MM.1S (cell line): ENCODE measurements around the gene DUSP19.

Experiments used
- DNase-seq: peaks from one replicate; pipeline ENCODE4 v3.0.0-alpha.2; 2015
- H2AFZ ChIP-seq: fragments of 300-600 bp; sonication (generic); 2 replicates; pipeline ENCODE4 v1.6.0; 2016; ENCODE audit warnings: antibody characterized with exemption, low read length
- H3F3A ChIP-seq: fragments of 300-600 bp; sonication (generic); 2 replicates; pipeline ENCODE4 v1.6.1; 2016; ENCODE audit warnings: mild to moderate bottlenecking, antibody characterized with exemption, low read length, moderate library complexity, mixed read lengths; ENCODE audit not compliant: insufficient read depth
- H3K27ac ChIP-seq: fragments of 300-600 bp; sonication (generic); 2 replicates; pipeline ENCODE4 v1.5.1; 2016; ENCODE audit warnings: mild to moderate bottlenecking, low read length
- H3K27me3 ChIP-seq: fragments of 300-600 bp; sonication (generic); replicated peaks from 2 replicates; pipeline ENCODE4 v1.6.0; 2016; ENCODE audit warnings: low read length; ENCODE audit not compliant: insufficient read depth
- H3K36me3 ChIP-seq: fragments of 300-600 bp; sonication (generic); replicated peaks from 2 replicates; pipeline ENCODE4 v1.6.1; 2016; ENCODE audit warnings: mild to moderate bottlenecking, low read length, mixed read lengths; ENCODE audit not compliant: insufficient read depth
- H3K4me1 ChIP-seq: fragments of 300-600 bp; sonication (generic); 2 replicates; pipeline ENCODE4 v1.6.1; 2016; ENCODE audit warnings: low read length, mixed read lengths
- H3K4me2 ChIP-seq: fragments of 300-600 bp; sonication (generic); 2 replicates; pipeline ENCODE4 v1.6.0; 2016; ENCODE audit warnings: low read depth, low read length
- H3K4me3 ChIP-seq: fragments of 300-600 bp; sonication (generic); 2 replicates; pipeline ENCODE4 v1.5.1; 2016; ENCODE audit warnings: low read length, mixed read lengths
- H3K79me2 ChIP-seq: fragments of 300-600 bp; sonication (generic); 2 replicates; pipeline ENCODE4 v1.6.1; 2016; ENCODE audit warnings: mixed run types, low read length, mixed read lengths
- H3K9ac ChIP-seq: fragments of 300-600 bp; sonication (generic); 2 replicates; pipeline ENCODE4 v1.6.1; 2016; ENCODE audit warnings: low read length, mixed read lengths
- H3K9me2 ChIP-seq: fragments of 300-600 bp; sonication (generic); replicated peaks from 2 replicates; pipeline ENCODE4 v1.6.1; 2016; ENCODE audit warnings: mild to moderate bottlenecking, low read length, mixed read lengths; ENCODE audit not compliant: insufficient read depth
- H3K9me3 ChIP-seq: fragments of 300-600 bp; sonication (generic); replicated peaks from 2 replicates; pipeline ENCODE4 v1.6.1; 2016; ENCODE audit warnings: mild to moderate bottlenecking, low read length, mixed read lengths; ENCODE audit not compliant: insufficient read depth
- H4K20me1 ChIP-seq: fragments of 300-600 bp; sonication (generic); 2 replicates; pipeline ENCODE4 v1.6.1; 2016; ENCODE audit warnings: mild to moderate bottlenecking, low read length, moderate library complexity, mixed read lengths; ENCODE audit not compliant: insufficient read depth
- CTCF ChIP-seq: fragments of 300-600 bp; sonication (generic); IDR thresholded peaks from 2 replicates; pipeline ENCODE4 v1.5.1; 2016; ENCODE audit warnings: antibody characterized with exemption, low read length, mixed read lengths
- EZH2 ChIP-seq: fragments of 300-600 bp; sonication (generic); optimal IDR thresholded peaks from 2 replicates; pipeline ENCODE3; 2017; ENCODE audit warnings: low read depth, mild to moderate bottlenecking, antibody characterized with exemption, low read length, mixed read lengths
- EZH2phosphoT487 ChIP-seq: fragments of 300-600 bp; sonication (generic); IDR thresholded peaks from 2 replicates; pipeline ENCODE4 v1.6.1; 2018; ENCODE audit warnings: antibody characterized with exemption, low read length

DUSP19 gene

GRCh38 chr2:183079139-183079775 is 710 bp downstream of the DUSP19 start:
- Histone ChIP-seq H3K4me3 (peak overlapping the region; percentile 70), H3K27me3 (no peaks in the 10 kb centered on the region), H3K36me3 (no peaks in the 10 kb centered on the region), H2AFZ (peak overlapping the region; percentile 88), H4K20me1 (no peaks in the 10 kb centered on the region), H3K79me2 (no peaks in the 10 kb centered on the region), H3K9me3 (no peaks in the 10 kb centered on the region), H3K9me2 (no peaks in the 10 kb centered on the region), H3K27ac (peak overlapping the region; percentile 9; the same call in 1 of the 2 replicates), H3K4me2 (peak overlapping the region; percentile 87), H3F3A (no peaks in the 10 kb centered on the region), H3K4me1 (peaks cover 4% of the 10 kb centered on the region; the same call in 1 of the 2 replicates), H3K9ac (peak overlapping the region; percentile 36; the same call in 1 of the 2 replicates)
- TF ChIP-seq EZH2phosphoT487 (no peak), EZH2 (no peak), CTCF (no peak)
- no peak for DNase-seq

GRCh38 chr2:183081911-183082310 is 3.4 kb downstream of the DUSP19 start:
- Histone ChIP-seq H3K9ac (no peak overlapping the region), H3K9me2 (no peaks in the 10 kb centered on the region), H3K27me3 (no peaks in the 10 kb centered on the region), H3K27ac (no peak overlapping the region), H3K79me2 (no peaks in the 10 kb centered on the region), H3K4me2 (no peak overlapping the region), H3K4me1 (peaks cover 4% of the 10 kb centered on the region; the same call in 1 of the 2 replicates), H3K36me3 (no peaks in the 10 kb centered on the region), H2AFZ (no peak overlapping the region), H3K4me3 (no peak overlapping the region), H3K9me3 (no peaks in the 10 kb centered on the region), H4K20me1 (no peaks in the 10 kb centered on the region), H3F3A (no peaks in the 10 kb centered on the region)
- no peak for TF ChIP-seq EZH2phosphoT487
- TF ChIP-seq EZH2 = no peak
- DNase-seq = no peak

GRCh38 chr2:183088061-183088460 is 9.5 kb downstream of the DUSP19 start:
- Histone ChIP-seq H3K27me3 (no peaks in the 10 kb centered on the region), H3K4me3 (no peak overlapping the region), H3K79me2 (no peaks in the 10 kb centered on the region), H2AFZ (no peak overlapping the region), H4K20me1 (no peaks in the 10 kb centered on the region), H3F3A (no peaks in the 10 kb centered on the region), H3K9me3 (no peaks in the 10 kb centered on the region), H3K36me3 (no peaks in the 10 kb centered on the region), H3K4me2 (no peak overlapping the region), H3K9ac (no peak overlapping the region), H3K9me2 (no peaks in the 10 kb centered on the region), H3K27ac (no peak overlapping the region), H3K4me1 (no peaks in the 10 kb centered on the region)
- no peak for DNase-seq
- TF ChIP-seq EZH2phosphoT487 (no peak), CTCF (no peak), EZH2 (no peak)

GRCh38 chr2:183089192-183089851 is 10.8 kb downstream of the DUSP19 start:
- Histone ChIP-seq H3K9me3 (no peaks in the 10 kb centered on the region), H3K9ac (no peak overlapping the region), H2AFZ (no peak overlapping the region), H3K36me3 (no peaks in the 10 kb centered on the region), H3K4me1 (no peaks in the 10 kb centered on the region), H3K4me2 (no peak overlapping the region), H4K20me1 (no peaks in the 10 kb centered on the region), H3K27me3 (no peaks in the 10 kb centered on the region), H3K9me2 (no peaks in the 10 kb centered on the region), H3K4me3 (no peak overlapping the region), H3K79me2 (no peaks in the 10 kb centered on the region), H3K27ac (no peak overlapping the region), H3F3A (no peaks in the 10 kb centered on the region)
- DNase-seq = no peak
- TF ChIP-seq EZH2phosphoT487 = no peak
- no peak for TF ChIP-seq EZH2
- no peak for TF ChIP-seq CTCF
